ENCODE measurements around the gene KRTAP5-10. TPM values are rescaled to one million over a fixed set of nuclear protein-coding genes. Genes with fewer than 3 reads are reported as not detected.
"Not testable (repeated sequence)": the region's sequence is repeated elsewhere in the genome, so short reads cannot be mapped to it uniquely, and the experiment has no call there.

Gene KRTAP5-10
- total RNA-seq, 1 donor from 2014 or later = not detected

- H3K27ac Mint-ChIP-seq; H3K36me3 ChIP-seq; H3K27ac ChIP-seq; H4K20me1 ChIP-seq (ENCODE audit: low read depth); H3F3A ChIP-seq (ENCODE audit: low read depth); H3K4me3 Mint-ChIP-seq; H3K36me3 Mint-ChIP-seq; DNase-seq (ENCODE audit: low spot score); H3K9ac ChIP-seq; H3K4me1 Mint-ChIP-seq; H3K4me1 ChIP-seq; H3K4me2 ChIP-seq; H2AFZ ChIP-seq (replicated peaks); H3K4me3 ChIP-seq; H3K9me3 Mint-ChIP-seq; H3K79me2 ChIP-seq (ENCODE audit: low read depth); H3K9me3 ChIP-seq (ENCODE audit: low read depth): not testable (repeated sequence)
- peaks cover 27% of the 10 kb centered on the region for H3K27me3 Mint-ChIP-seq (ENCODE audit: insufficient read depth, low read depth)
- peaks cover 57% of the 10 kb centered on the region for H3K27me3 ChIP-seq
Observed at GRCh38 chr11:71603221-71603620, 37.9 kb downstream of the KRTAP5-10 start.

- H3K27me3 Mint-ChIP-seq (ENCODE audit: insufficient read depth, low read depth) = peaks cover 33% of the 10 kb centered on the region
- not testable (repeated sequence) for H3K79me2 ChIP-seq (ENCODE audit: low read depth); H3K4me1 ChIP-seq; H3K9ac ChIP-seq; H3K9me3 ChIP-seq (ENCODE audit: low read depth); H2AFZ ChIP-seq (replicated peaks); H4K20me1 ChIP-seq (ENCODE audit: low read depth); H3K36me3 ChIP-seq; H3K4me3 Mint-ChIP-seq; DNase-seq (ENCODE audit: low spot score); H3K4me1 Mint-ChIP-seq; H3K4me3 ChIP-seq; H3K27ac Mint-ChIP-seq; H3K36me3 Mint-ChIP-seq; H3K9me3 Mint-ChIP-seq; H3K27ac ChIP-seq; H3K4me2 ChIP-seq; H3F3A ChIP-seq (ENCODE audit: low read depth)
- H3K27me3 ChIP-seq = peaks cover 74% of the 10 kb centered on the region
- TF ChIP-seq, protein P1, sequence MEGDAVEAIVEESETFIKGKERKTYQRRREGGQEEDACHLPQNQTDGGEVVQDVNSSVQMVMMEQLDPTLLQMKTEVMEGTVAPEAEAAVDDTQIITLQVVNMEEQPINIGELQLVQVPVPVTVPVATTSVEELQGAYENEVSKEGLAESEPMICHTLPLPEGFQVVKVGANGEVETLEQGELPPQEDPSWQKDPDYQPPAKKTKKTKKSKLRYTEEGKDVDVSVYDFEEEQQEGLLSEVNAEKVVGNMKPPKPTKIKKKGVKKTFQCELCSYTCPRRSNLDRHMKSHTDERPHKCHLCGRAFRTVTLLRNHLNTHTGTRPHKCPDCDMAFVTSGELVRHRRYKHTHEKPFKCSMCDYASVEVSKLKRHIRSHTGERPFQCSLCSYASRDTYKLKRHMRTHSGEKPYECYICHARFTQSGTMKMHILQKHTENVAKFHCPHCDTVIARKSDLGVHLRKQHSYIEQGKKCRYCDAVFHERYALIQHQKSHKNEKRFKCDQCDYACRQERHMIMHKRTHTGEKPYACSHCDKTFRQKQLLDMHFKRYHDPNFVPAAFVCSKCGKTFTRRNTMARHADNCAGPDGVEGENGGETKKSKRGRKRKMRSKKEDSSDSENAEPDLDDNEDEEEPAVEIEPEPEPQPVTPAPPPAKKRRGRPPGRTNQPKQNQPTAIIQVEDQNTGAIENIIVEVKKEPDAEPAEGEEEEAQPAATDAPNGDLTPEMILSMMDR (IDR thresholded peaks at IDR 0.05) = peak; percentile 56
Observed at GRCh38 chr11:71604798-71605488, 39.6 kb downstream of the KRTAP5-10 start.

GRCh38 chr11:71606853-71607519 is 41.6 kb downstream of the KRTAP5-10 start:
- H3K9me3 Mint-ChIP-seq; H3K79me2 ChIP-seq (ENCODE audit: low read depth); H3K36me3 ChIP-seq; H4K20me1 ChIP-seq (ENCODE audit: low read depth); H3K9ac ChIP-seq; H3K27ac Mint-ChIP-seq; H3K4me1 ChIP-seq; H3K36me3 Mint-ChIP-seq; H3K27ac ChIP-seq; H3F3A ChIP-seq (ENCODE audit: low read depth); H3K9me3 ChIP-seq (ENCODE audit: low read depth); H3K4me1 Mint-ChIP-seq: not testable (repeated sequence)
- Histone ChIP-seq H3K4me3 (peak overlapping the region; percentile 54), H3K4me2 (peak overlapping the region; percentile 91), H2AFZ (replicated peaks) (peak overlapping the region; percentile 97), H3K27me3 (peaks cover 83% of the 10 kb centered on the region)
- peaks cover 34% of the 10 kb centered on the region for H3K27me3 Mint-ChIP-seq (ENCODE audit: insufficient read depth, low read depth)
- peak overlapping the region; percentile 80 for H3K4me3 Mint-ChIP-seq
- DNase-seq (ENCODE audit: low spot score) = peak; percentile 35
- TF ChIP-seq EZH2phosphoT487 (IDR thresholded peaks at IDR 0.05) = peak; percentile 19
- TF ChIP-seq, protein P1 (IDR thresholded peaks at IDR 0.05) = peak; percentile 16
- peak; percentile 27 for TF ChIP-seq EZH2 (IDR thresholded peaks at IDR 0.05)

DNA sequence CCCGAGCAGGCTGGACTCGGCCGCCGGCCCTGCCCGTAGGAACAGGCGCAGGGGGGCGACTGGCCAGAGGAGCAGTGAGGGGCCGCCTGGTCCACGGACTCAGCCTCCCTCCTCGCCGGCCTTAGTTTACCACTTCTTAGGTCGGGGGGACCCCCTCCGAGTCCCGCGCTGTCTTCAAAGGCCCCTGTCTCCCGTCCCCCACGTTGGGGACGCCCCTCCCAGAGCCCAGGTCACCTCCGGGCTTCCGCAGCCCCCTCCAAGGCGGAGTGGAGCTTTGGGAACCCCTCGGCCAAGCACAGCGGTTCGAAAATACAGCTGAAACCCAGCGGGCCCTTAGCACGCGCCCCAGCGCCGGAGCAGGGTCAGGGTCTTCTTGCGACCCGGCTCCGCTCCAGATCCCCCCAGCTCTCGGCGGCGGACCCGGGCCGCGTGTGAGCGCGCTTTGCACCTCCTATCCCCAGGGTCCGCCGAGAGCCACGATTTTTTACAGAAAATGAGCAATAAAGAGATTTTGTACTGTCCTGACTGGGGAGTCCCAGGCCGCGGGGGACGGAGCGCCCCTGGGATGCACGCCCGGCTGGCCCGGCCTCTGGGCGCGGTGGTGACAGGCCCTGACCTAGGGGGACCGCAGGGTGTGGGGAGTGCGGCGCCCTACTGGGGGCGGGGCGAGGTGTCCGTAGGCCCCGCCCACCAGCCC is 42.3 kb downstream of the KRTAP5-10 start:
- H3K4me3 ChIP-seq = peak overlapping the region; percentile 54
- TF ChIP-seq EZH2phosphoT487 (IDR thresholded peaks at IDR 0.05) = peak; percentile 4
- peak; percentile 68 for TF ChIP-seq EZH2 (IDR thresholded peaks at IDR 0.05)
- H4K20me1 ChIP-seq (ENCODE audit: low read depth); H3K9ac ChIP-seq; H3F3A ChIP-seq (ENCODE audit: low read depth); H3K27ac ChIP-seq; H3K4me1 ChIP-seq; H3K79me2 ChIP-seq (ENCODE audit: low read depth); H3K27ac Mint-ChIP-seq; H3K36me3 Mint-ChIP-seq; H3K4me1 Mint-ChIP-seq; H3K9me3 Mint-ChIP-seq; H3K36me3 ChIP-seq; H3K9me3 ChIP-seq (ENCODE audit: low read depth): not testable (repeated sequence)
- peak overlapping the region; percentile 91 for H3K4me2 ChIP-seq
- peak overlapping the region; percentile 97 for H2AFZ ChIP-seq (replicated peaks)
- H3K4me3 Mint-ChIP-seq = peak overlapping the region; percentile 77
- peaks cover 30% of the 10 kb centered on the region for H3K27me3 Mint-ChIP-seq (ENCODE audit: insufficient read depth, low read depth)
- H3K27me3 ChIP-seq = peaks cover 78% of the 10 kb centered on the region
- peak; percentile 50 for DNase-seq (ENCODE audit: low spot score)

- not testable (repeated sequence) for H3K4me3 Mint-ChIP-seq; H3K36me3 Mint-ChIP-seq; H3K4me1 Mint-ChIP-seq; H3K79me2 ChIP-seq (ENCODE audit: low read depth); H3K27ac Mint-ChIP-seq; H3K4me1 ChIP-seq; H2AFZ ChIP-seq (replicated peaks); H3K9ac ChIP-seq; H4K20me1 ChIP-seq (ENCODE audit: low read depth); H3K27ac ChIP-seq; H3F3A ChIP-seq (ENCODE audit: low read depth); DNase-seq (ENCODE audit: low spot score); H3K36me3 ChIP-seq; H3K9me3 ChIP-seq (ENCODE audit: low read depth); H3K9me3 Mint-ChIP-seq
- peaks cover 30% of the 10 kb centered on the region for H3K27me3 Mint-ChIP-seq (ENCODE audit: insufficient read depth, low read depth)
- Histone ChIP-seq H3K4me2 (peak overlapping the region; percentile 91), H3K4me3 (peak overlapping the region; percentile 54), H3K27me3 (peaks cover 73% of the 10 kb centered on the region)
Observed at GRCh38 chr11:71608272-71608671, 42.9 kb downstream of the KRTAP5-10 start.

DNA sequence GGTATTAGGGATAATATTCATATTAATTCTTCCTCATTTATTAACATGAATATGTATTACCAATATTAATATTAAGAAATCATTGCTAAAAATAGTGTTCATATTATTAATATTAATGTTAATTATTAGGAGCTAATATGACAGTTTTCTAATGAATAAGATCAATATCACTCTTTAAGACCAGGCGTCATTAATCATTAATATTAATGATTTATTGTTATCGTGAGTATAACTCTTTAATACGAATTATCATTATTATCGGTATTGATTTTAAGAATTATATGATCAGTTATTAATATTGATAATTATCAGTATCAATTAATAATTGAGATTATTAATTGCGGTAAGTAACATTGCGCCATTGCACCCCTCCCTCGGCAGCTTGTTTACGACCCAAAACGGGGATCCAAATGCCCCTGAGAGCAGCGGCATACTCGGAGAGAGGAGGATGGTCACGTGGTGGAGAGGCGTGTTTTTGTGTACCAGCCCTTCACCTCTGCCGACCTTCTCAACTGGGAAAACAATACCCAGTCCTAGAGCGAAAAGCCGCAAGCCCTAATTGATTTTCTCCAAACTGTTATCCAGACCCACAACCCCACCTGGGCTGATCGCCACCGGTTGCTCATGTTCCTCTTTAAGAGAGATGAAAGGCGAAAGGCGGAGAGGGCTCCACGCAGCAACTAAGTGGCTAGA is 46.0 kb downstream of the KRTAP5-10 start:
- H3K4me1 ChIP-seq; H3K4me3 ChIP-seq; H3K79me2 ChIP-seq (ENCODE audit: low read depth); H2AFZ ChIP-seq (replicated peaks); H3K9ac ChIP-seq; H3K9me3 ChIP-seq (ENCODE audit: low read depth); H3K4me2 ChIP-seq; H3K27ac ChIP-seq; H3K36me3 Mint-ChIP-seq; DNase-seq (ENCODE audit: low spot score); H3F3A ChIP-seq (ENCODE audit: low read depth); H4K20me1 ChIP-seq (ENCODE audit: low read depth); H3K4me3 Mint-ChIP-seq; H3K9me3 Mint-ChIP-seq; H3K36me3 ChIP-seq; H3K4me1 Mint-ChIP-seq; H3K27ac Mint-ChIP-seq: not testable (repeated sequence)
- H3K27me3 Mint-ChIP-seq (ENCODE audit: insufficient read depth, low read depth) = peaks cover 20% of the 10 kb centered on the region
- peaks cover 45% of the 10 kb centered on the region for H3K27me3 ChIP-seq
